ENCODE data around the gene TRAPPC2L. TPM values are rescaled to one million over a fixed set of nuclear protein-coding genes. Genes with fewer than 3 reads are reported as not detected.
A peak's percentile ranks its signal among the peaks of the same experiment; 100 is the strongest.

The TRAPPC2L gene
- total and polyA plus RNA-seq, 3 experiments from 2014 or later, result 90.0 to 106 (median 104) TPM

DNA sequence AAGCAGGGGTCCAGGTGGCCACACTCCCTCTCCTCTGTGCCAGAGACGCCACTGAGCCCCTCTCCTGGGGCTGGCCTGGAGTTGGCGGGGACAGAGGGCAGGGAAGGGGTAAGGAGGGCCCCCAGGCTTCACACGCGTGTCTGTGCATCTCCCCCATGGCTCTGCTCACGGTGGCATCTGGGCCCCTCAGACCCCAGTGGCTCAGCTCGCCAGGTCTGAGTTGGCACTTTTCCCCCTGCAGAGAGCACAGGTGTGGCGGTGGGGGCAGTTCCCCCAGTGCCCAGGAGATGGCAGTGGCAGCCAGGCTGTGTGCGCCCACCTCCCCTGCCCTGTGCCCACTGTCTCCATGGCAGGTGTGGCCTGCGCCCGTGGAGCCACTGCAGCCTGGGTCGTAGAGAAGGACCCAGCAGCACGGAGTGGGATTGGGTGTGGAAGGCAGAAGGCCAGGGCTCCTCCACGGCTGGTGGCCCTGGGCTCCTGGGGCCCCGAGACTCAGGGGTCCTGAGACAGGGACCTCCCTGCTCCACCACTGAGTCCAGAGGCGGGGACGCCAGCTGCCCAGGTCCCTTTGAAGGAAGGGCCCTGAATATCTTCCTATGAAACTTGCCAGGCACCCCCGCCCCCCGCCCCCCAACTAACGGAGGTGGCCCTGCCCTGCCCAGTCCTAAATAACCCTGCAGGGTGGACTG is 40.9 kb upstream of the TRAPPC2L start:
- Mint-ChIP-seq H3K27ac (no peak overlapping the region), H3K36me3 (peaks cover 0 to 4% (median 0%) of the 10 kb centered on the region in 3 donors), H3K4me3 (no peak overlapping the region), H3K27me3 (peaks cover 0 to 4% of the 10 kb centered on the region in 2 donors), H3K9me3 (no peaks in the 10 kb centered on the region), H3K4me1 (peaks cover 4 to 16% (median 6%) of the 10 kb centered on the region in 3 donors)
- POLR2A ChIA-PET, result no interaction called here
- H3K36me3 ChIP-seq (ENCODE audit: insufficient read depth, low read length), result no peaks in the 10 kb centered on the region
- no peaks in the 10 kb centered on the region for H3K27me3 ChIP-seq (ENCODE audit: insufficient read depth, low read length, poor library complexity, severe bottlenecking)
- CTCF ChIA-PET, result interaction anchor here (1.0 to 1.5 kb wide), 4 partner anchors 11 to 354 kb away, joined by 3 to 4 read pairs (median 3); no protein-coding TSS in a partner anchor
- no peak overlapping the region for H3K4me3 ChIP-seq (ENCODE audit: low read length)
- H3K4me1 ChIP-seq (ENCODE audit: insufficient read depth, low read length), result peaks cover 2% of the 10 kb centered on the region
- H3K27ac ChIP-seq (ENCODE audit: low read depth, low read length), result no peak overlapping the region
- DNase-seq, result peak in 4 of 5 donors; percentile 27 to 66 (median 49)
- H3K9me3 ChIP-seq (ENCODE audit: low read length), result no peaks in the 10 kb centered on the region

GRCh38 chr16:88816736-88817535 is 40.0 kb upstream of the TRAPPC2L start:
- Histone ChIP-seq H3K4me3 (ENCODE audit: low read length) (no peak overlapping the region), H3K4me1 (ENCODE audit: insufficient read depth, low read length) (no peaks in the 10 kb centered on the region), H3K36me3 (ENCODE audit: insufficient read depth, low read length) (no peaks in the 10 kb centered on the region), H3K9me3 (ENCODE audit: low read length) (no peaks in the 10 kb centered on the region), H3K27me3 (ENCODE audit: insufficient read depth, low read length, poor library complexity, severe bottlenecking) (no peaks in the 10 kb centered on the region), H3K27ac (ENCODE audit: low read depth, low read length) (no peak overlapping the region)
- Mint-ChIP-seq H3K9me3 (no peaks in the 10 kb centered on the region), H3K4me3 (no peak overlapping the region), H3K36me3 (peaks cover 0 to 7% (median 0%) of the 10 kb centered on the region in 3 donors), H3K27ac (no peak overlapping the region), H3K27me3 (peaks cover 0 to 4% of the 10 kb centered on the region in 2 donors), H3K4me1 (peaks cover 4 to 9% (median 5%) of the 10 kb centered on the region in 3 donors)
- CTCF ChIA-PET, result interaction anchor here (1.4 kb wide), 2 partner anchors 41 to 353 kb away, joined by 3 to 6 read pairs; no protein-coding TSS in a partner anchor
- no peak for DNase-seq
- POLR2A ChIA-PET, result no interaction called here

GRCh38 chr16:88817785-88818574 is 38.9 kb upstream of the TRAPPC2L start:
- no peak overlapping the region for H3K4me3 ChIP-seq (ENCODE audit: low read length)
- no peak overlapping the region for H3K4me3 Mint-ChIP-seq
- CTCF ChIA-PET, result interaction anchor here (1.4 kb wide), 1 partner anchor 40 kb away, joined by 6 read pairs; no protein-coding TSS in a partner anchor
- no peak overlapping the region for H3K27ac ChIP-seq (ENCODE audit: low read depth, low read length)
- H3K4me1 Mint-ChIP-seq, result peaks cover 0 to 4% (median 3%) of the 10 kb centered on the region in 3 donors
- H3K36me3 ChIP-seq (ENCODE audit: insufficient read depth, low read length), result no peaks in the 10 kb centered on the region
- peaks cover 0 to 2% of the 10 kb centered on the region in 2 donors for H3K27me3 Mint-ChIP-seq
- H3K4me1 ChIP-seq (ENCODE audit: insufficient read depth, low read length), result no peaks in the 10 kb centered on the region
- POLR2A ChIA-PET, result no interaction called here
- DNase-seq, result no peak
- H3K27me3 ChIP-seq (ENCODE audit: insufficient read depth, low read length, poor library complexity, severe bottlenecking), result no peaks in the 10 kb centered on the region
- H3K27ac Mint-ChIP-seq, result no peak overlapping the region
- H3K9me3 Mint-ChIP-seq, result no peaks in the 10 kb centered on the region
- no peaks in the 10 kb centered on the region for H3K9me3 ChIP-seq (ENCODE audit: low read length)
- peaks cover 0 to 14% (median 0%) of the 10 kb centered on the region in 3 donors for H3K36me3 Mint-ChIP-seq

DNA sequence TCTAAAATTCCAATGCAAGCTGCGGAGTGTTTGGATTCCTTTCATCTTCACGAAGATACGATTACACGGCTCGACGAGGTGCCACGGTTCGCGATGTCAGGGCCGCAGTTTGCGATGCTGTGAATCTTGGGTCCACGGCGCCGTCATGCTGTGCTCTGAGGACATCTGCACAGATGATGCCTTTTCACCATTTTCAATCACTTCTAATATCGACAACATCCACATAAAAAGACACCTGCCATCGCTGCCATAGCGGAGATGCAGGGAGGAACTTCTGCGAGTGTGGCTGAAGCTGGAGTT is 38.4 kb upstream of the TRAPPC2L start:
- no peak overlapping the region for H3K4me3 Mint-ChIP-seq
- no peak overlapping the region for H3K27ac ChIP-seq (ENCODE audit: low read depth, low read length)

DNA sequence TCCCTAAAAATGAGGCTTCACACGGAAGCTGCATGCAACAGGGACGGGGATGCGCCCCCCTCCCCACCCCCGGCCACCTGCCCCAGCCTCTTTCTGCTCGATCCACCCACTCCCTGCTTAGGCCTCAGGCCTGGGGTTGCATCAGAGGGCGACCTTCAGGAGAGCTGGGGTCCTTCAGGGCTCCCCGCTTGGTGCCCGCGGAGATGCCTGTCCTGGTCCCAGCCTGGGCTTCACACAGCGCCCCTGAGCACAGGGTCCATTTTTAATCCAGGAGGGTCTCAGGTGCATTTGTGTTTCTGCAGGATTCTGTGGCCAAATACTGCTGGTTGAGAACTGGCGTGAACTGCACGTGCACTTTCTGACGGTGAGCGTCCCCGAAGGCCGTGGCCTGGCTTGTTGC is 37.8 kb upstream of the TRAPPC2L start:
- Mint-ChIP-seq H3K36me3 (peaks cover 0 to 18% (median 0%) of the 10 kb centered on the region in 3 donors), H3K9me3 (no peaks in the 10 kb centered on the region), H3K27me3 (no peaks in the 10 kb centered on the region), H3K27ac (peak overlapping the region in 1 of 8 donors; percentile 64), H3K4me3 (no peak overlapping the region), H3K4me1 (no peaks in the 10 kb centered on the region)
- ChIA-PET POLR2A (no interaction called here), CTCF (no interaction called here)
- Histone ChIP-seq H3K4me1 (ENCODE audit: insufficient read depth, low read length) (no peaks in the 10 kb centered on the region), H3K36me3 (ENCODE audit: insufficient read depth, low read length) (no peaks in the 10 kb centered on the region), H3K27ac (ENCODE audit: low read depth, low read length) (no peak overlapping the region), H3K9me3 (ENCODE audit: low read length) (no peaks in the 10 kb centered on the region), H3K27me3 (ENCODE audit: insufficient read depth, low read length, poor library complexity, severe bottlenecking) (no peaks in the 10 kb centered on the region), H3K4me3 (ENCODE audit: low read length) (no peak overlapping the region)
- DNase-seq, result no peak

More for the DNA sequence above, 38.4 kb upstream of the TRAPPC2L start:
- H3K9me3 Mint-ChIP-seq, result no peaks in the 10 kb centered on the region
- H3K36me3 ChIP-seq (ENCODE audit: insufficient read depth, low read length), result no peaks in the 10 kb centered on the region
- peaks cover 0 to 4% (median 3%) of the 10 kb centered on the region in 3 donors for H3K4me1 Mint-ChIP-seq
- H3K27me3 ChIP-seq (ENCODE audit: insufficient read depth, low read length, poor library complexity, severe bottlenecking), result no peaks in the 10 kb centered on the region
- no peaks in the 10 kb centered on the region for H3K4me1 ChIP-seq (ENCODE audit: insufficient read depth, low read length)
- H3K36me3 Mint-ChIP-seq, result peaks cover 0 to 15% (median 0%) of the 10 kb centered on the region in 3 donors
- DNase-seq, result no peak
- H3K4me3 ChIP-seq (ENCODE audit: low read length), result no peak overlapping the region
- ChIA-PET POLR2A (no interaction called here), CTCF (no interaction called here)
- peaks cover 0 to 2% of the 10 kb centered on the region in 2 donors for H3K27me3 Mint-ChIP-seq
- no peaks in the 10 kb centered on the region for H3K9me3 ChIP-seq (ENCODE audit: low read length)
- H3K27ac Mint-ChIP-seq, result no peak overlapping the region

GRCh38 chr16:88820385-88821025 is 36.4 kb upstream of the TRAPPC2L start:
- H3K27ac ChIP-seq (ENCODE audit: low read depth, low read length), result no peak overlapping the region
- Mint-ChIP-seq H3K27ac (no peak overlapping the region), H3K4me3 (no peak overlapping the region), H3K27me3 (no peaks in the 10 kb centered on the region), H3K9me3 (no peaks in the 10 kb centered on the region), H3K36me3 (peaks cover 0 to 21% (median 0%) of the 10 kb centered on the region in 3 donors), H3K4me1 (no peaks in the 10 kb centered on the region)
- H3K4me1 ChIP-seq (ENCODE audit: insufficient read depth, low read length), result no peaks in the 10 kb centered on the region
- DNase-seq, result no peak
- H3K36me3 ChIP-seq (ENCODE audit: insufficient read depth, low read length), result no peaks in the 10 kb centered on the region
- POLR2A ChIA-PET, result no interaction called here
- H3K9me3 ChIP-seq (ENCODE audit: low read length), result no peaks in the 10 kb centered on the region
- H3K27me3 ChIP-seq (ENCODE audit: insufficient read depth, low read length, poor library complexity, severe bottlenecking), result no peaks in the 10 kb centered on the region
- CTCF ChIA-PET, result no interaction called here
- no peak overlapping the region for H3K4me3 ChIP-seq (ENCODE audit: low read length)

- Mint-ChIP-seq H3K27ac (no peak overlapping the region), H3K4me3 (no peak overlapping the region), H3K4me1 (no peaks in the 10 kb centered on the region), H3K27me3 (no peaks in the 10 kb centered on the region), H3K36me3 (peaks cover 0 to 24% (median 0%) of the 10 kb centered on the region in 3 donors), H3K9me3 (no peaks in the 10 kb centered on the region)
- Histone ChIP-seq H3K27ac (ENCODE audit: low read depth, low read length) (no peak overlapping the region), H3K9me3 (ENCODE audit: low read length) (no peaks in the 10 kb centered on the region), H3K4me3 (ENCODE audit: low read length) (no peak overlapping the region), H3K27me3 (ENCODE audit: insufficient read depth, low read length, poor library complexity, severe bottlenecking) (no peaks in the 10 kb centered on the region), H3K4me1 (ENCODE audit: insufficient read depth, low read length) (no peaks in the 10 kb centered on the region), H3K36me3 (ENCODE audit: insufficient read depth, low read length) (no peaks in the 10 kb centered on the region)
- DNase-seq, result no peak
- ChIA-PET POLR2A (no interaction called here), CTCF (interaction anchor here (1.0 kb wide), 1 partner anchor 36 kb away, joined by 3 read pairs; no protein-coding TSS in a partner anchor)
Measured at GRCh38 chr16:88821168-88821850, 35.6 kb upstream of the TRAPPC2L start.

Data from CD8-positive, alpha-beta memory T cell (primary cell).